ENCODE results near the gene RPL12.

RPL12 gene

DNA sequence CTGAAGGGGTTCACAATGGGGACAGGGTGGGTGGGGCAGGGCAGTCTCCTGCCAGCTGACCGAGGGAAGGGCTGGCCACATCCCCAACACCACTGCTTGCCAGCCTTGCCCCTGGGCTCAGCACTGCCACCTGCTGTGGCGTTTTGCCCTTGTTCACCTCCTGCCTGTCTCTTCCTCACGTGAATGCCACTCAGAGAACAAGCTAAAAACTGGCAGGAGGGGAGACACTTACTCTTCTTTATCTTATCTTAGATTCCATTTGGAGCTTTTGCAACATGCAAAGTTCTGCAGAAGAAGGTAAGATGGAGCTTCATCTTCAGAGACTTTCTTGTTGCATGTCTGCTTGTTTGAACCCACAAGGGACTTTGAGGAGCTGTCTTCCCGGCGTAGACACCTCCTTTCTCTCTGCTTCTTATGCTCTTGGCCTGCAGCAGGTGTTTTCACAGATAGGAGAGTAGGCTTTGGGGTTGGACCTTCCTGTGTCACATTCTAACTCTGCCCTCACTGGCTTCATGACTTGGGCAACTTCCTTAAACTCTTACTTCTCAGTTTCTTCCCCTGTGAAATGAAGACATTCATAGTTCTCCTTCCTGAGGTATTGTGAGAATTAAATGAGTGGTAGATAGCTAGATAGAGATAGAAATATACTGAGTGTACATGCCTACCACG, 4.3 kb upstream of the RPL12 start:
- Histone ChIP-seq H3K79me2 (ENCODE audit: insufficient read depth, low read length) (peaks cover 18% of the 10 kb centered on the region), H3K27me3 (ENCODE audit: insufficient read depth, low read length, poor library complexity) (no peaks in the 10 kb centered on the region), H3K4me3 (ENCODE audit: low read depth in 1 of 2, low read length in 2 of 2) (no peak overlapping the region), H3K9ac (ENCODE audit: low read depth, low read length) (no peak overlapping the region), H3K27ac (ENCODE audit: low read length) (no peak overlapping the region), H2AFZ (ENCODE audit: low read depth, low read length) (no peak overlapping the region), H3K4me2 (ENCODE audit: insufficient read depth, low read length) (no peak overlapping the region), H3K36me3 (ENCODE audit: insufficient read depth, low read length) (peaks cover 15% of the 10 kb centered on the region), H4K20me1 (ENCODE audit: insufficient read depth, low read length) (peaks cover 3% of the 10 kb centered on the region), H3K9me3 (ENCODE audit: insufficient read depth, low read length, severe bottlenecking) (no peaks in the 10 kb centered on the region), H3K4me1 (ENCODE audit: insufficient read depth, low read length) (peaks cover 12% of the 10 kb centered on the region)
- no peak for TF ChIP-seq EZH2 (IDR thresholded peaks at IDR 0.05; ENCODE audit: borderline replicate concordance, low read depth, low read length, severe bottlenecking)
- TF ChIP-seq, protein P1, sequence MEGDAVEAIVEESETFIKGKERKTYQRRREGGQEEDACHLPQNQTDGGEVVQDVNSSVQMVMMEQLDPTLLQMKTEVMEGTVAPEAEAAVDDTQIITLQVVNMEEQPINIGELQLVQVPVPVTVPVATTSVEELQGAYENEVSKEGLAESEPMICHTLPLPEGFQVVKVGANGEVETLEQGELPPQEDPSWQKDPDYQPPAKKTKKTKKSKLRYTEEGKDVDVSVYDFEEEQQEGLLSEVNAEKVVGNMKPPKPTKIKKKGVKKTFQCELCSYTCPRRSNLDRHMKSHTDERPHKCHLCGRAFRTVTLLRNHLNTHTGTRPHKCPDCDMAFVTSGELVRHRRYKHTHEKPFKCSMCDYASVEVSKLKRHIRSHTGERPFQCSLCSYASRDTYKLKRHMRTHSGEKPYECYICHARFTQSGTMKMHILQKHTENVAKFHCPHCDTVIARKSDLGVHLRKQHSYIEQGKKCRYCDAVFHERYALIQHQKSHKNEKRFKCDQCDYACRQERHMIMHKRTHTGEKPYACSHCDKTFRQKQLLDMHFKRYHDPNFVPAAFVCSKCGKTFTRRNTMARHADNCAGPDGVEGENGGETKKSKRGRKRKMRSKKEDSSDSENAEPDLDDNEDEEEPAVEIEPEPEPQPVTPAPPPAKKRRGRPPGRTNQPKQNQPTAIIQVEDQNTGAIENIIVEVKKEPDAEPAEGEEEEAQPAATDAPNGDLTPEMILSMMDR (IDR thresholded peaks at IDR 0.05; ENCODE audit: borderline replicate concordance, extremely low read depth, low read length, poor library complexity, severe bottlenecking): peak; percentile 52
- DNase-seq (no peak), ATAC-seq (ENCODE audit: insufficient read depth, low read depth) (no peak)

GRCh38 chr9:127452691-127453090, 1.5 kb upstream of the RPL12 start:
- H3K27me3 ChIP-seq (ENCODE audit: insufficient read depth, low read length, poor library complexity): no peaks in the 10 kb centered on the region
- peak overlapping the region in 1 of 2 experiments; percentile 86; a peak in 2 of 4 replicates for H3K4me3 ChIP-seq (ENCODE audit: low read depth in 1 of 2, low read length in 2 of 2)
- ATAC-seq (ENCODE audit: insufficient read depth, low read depth) (no peak), DNase-seq (no peak)
- H2AFZ ChIP-seq (ENCODE audit: low read depth, low read length): peak overlapping the region; percentile 95
- peaks cover 38% of the 10 kb centered on the region for H3K4me1 ChIP-seq (ENCODE audit: insufficient read depth, low read length)
- no peaks in the 10 kb centered on the region for H3K9me3 ChIP-seq (ENCODE audit: insufficient read depth, low read length, severe bottlenecking)
- no peak overlapping the region for H3K9ac ChIP-seq (ENCODE audit: low read depth, low read length)
- peak overlapping the region; percentile 98 for H3K4me2 ChIP-seq (ENCODE audit: insufficient read depth, low read length)
- TF ChIP-seq, protein P1 (IDR thresholded peaks at IDR 0.05; ENCODE audit: borderline replicate concordance, extremely low read depth, low read length, poor library complexity, severe bottlenecking): no peak
- no peak for TF ChIP-seq EZH2 (IDR thresholded peaks at IDR 0.05; ENCODE audit: borderline replicate concordance, low read depth, low read length, severe bottlenecking)
- H3K27ac ChIP-seq (ENCODE audit: low read length): no peak overlapping the region
- H4K20me1 ChIP-seq (ENCODE audit: insufficient read depth, low read length): peaks cover 30% of the 10 kb centered on the region
- peaks cover 40% of the 10 kb centered on the region for H3K36me3 ChIP-seq (ENCODE audit: insufficient read depth, low read length)
- peaks cover 44% of the 10 kb centered on the region for H3K79me2 ChIP-seq (ENCODE audit: insufficient read depth, low read length)

DNA sequence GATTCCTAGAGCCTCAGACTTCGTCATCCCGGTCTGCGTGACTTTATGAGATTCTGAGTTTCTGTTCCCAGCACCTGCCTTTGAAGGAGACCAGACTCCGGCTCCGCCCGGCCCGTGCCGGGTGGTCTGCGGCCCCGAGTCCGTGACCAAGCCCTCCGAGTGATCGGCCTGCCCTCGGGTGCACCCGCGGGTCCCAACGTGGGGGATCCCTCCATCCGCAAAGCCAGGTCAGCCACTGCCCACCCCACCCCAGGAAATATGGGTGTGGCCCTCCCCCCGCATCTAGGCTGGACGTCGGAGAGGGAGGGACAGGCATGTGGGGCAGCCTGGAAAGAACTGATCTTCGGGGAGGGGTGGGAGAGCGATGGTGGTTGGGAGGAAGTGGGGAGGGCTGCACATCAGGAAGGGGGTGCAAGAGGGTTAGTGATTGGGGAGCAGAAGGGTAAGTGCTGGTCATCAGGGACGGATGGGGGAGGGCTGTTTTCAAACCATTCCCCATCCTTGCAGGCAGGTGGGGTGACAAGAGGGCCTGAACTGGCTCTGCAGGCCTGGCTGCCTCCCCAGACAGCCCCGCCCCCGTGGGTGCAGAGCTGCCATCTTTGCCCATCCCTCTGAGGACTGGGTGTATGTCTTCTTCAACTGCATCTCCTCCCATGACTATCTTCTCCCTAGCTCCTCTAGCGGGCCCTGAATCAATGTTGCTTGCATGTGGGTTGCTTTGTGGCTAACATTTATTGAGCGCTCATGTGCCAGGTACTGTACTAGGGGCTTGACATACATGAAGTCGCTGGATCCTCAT, 851 bp upstream of the RPL12 start:
- peak overlapping the region; percentile 95 for H2AFZ ChIP-seq (ENCODE audit: low read depth, low read length)
- peaks cover 44% of the 10 kb centered on the region for H3K79me2 ChIP-seq (ENCODE audit: insufficient read depth, low read length)
- H4K20me1 ChIP-seq (ENCODE audit: insufficient read depth, low read length): peaks cover 36% of the 10 kb centered on the region
- H3K4me2 ChIP-seq (ENCODE audit: insufficient read depth, low read length): peak overlapping the region; percentile 98
- H3K36me3 ChIP-seq (ENCODE audit: insufficient read depth, low read length): peaks cover 40% of the 10 kb centered on the region
- peak overlapping the region; percentile 80 to 86 for H3K4me3 ChIP-seq (ENCODE audit: low read depth in 1 of 2, low read length in 2 of 2)
- no peaks in the 10 kb centered on the region for H3K9me3 ChIP-seq (ENCODE audit: insufficient read depth, low read length, severe bottlenecking)
- H3K9ac ChIP-seq (ENCODE audit: low read depth, low read length): peak overlapping the region; percentile 87
- peak overlapping the region; percentile 81 for H3K27ac ChIP-seq (ENCODE audit: low read length)
- H3K27me3 ChIP-seq (ENCODE audit: insufficient read depth, low read length, poor library complexity): no peaks in the 10 kb centered on the region
- peaks cover 38% of the 10 kb centered on the region for H3K4me1 ChIP-seq (ENCODE audit: insufficient read depth, low read length)
- TF ChIP-seq, protein P1 (IDR thresholded peaks at IDR 0.05; ENCODE audit: borderline replicate concordance, extremely low read depth, low read length, poor library complexity, severe bottlenecking): no peak
- no peak for TF ChIP-seq EZH2 (IDR thresholded peaks at IDR 0.05; ENCODE audit: borderline replicate concordance, low read depth, low read length, severe bottlenecking)
- DNase-seq (peak; percentile 53), ATAC-seq (ENCODE audit: insufficient read depth, low read depth) (peak; percentile 42)
